Heart left ventricle (tissue), 13 donors: ENCODE data around the gene NPHS1.

Source experiments
- POLR2A ChIP-seq, 2 donors: fragments of 450-650 bp; IDR thresholded peaks; one replicate each; pipeline ENCODE4 v1.6.1; 2017; ENCODE audit warnings: antibody characterized with exemption in 2 of 2, mild to moderate bottlenecking in 2 of 2, moderate library complexity in 2 of 2
- TF ChIP-seq, protein P1 (sequence below), 12 donors: fragments of 200-600 bp; sonication (generic) in 4 of 12; IDR thresholded peaks; one replicate each; pipeline versions ENCODE4 v1.5.0 to v1.8.0; 2018 to 2022; ENCODE audit warnings: antibody characterized with exemption in 12 of 12, mild to moderate bottlenecking in 5 of 12
- donor health status: ischemic (EF 13 %, LVEDD 7.1; RV severe dilation, severe dysfunction).
- donor health status: DM: no; HTN: yes; CAD: no.
- donor health status: DM: no; HTN: no; CAD: no.
- donor health status: ischemic (EF 25% LVEDD 6.9; RV normal size, moderate dysfunction).
- donor health status: ischemic (EF 25% LVEDD 5.7; RV mildly dilated, moderate dysfunction).
- donor health status: ischemic (EF 35%, LVEDD 5.7; RV mildly dilated, moderate dysfunction).
- donor health status: nonischemic (EF 11% LVEDD 7.7; RV severe dilation, severe dysfunction).
- donor health status: DM: yes; HTN: yes; CAD: no.
- donor health status: PGD.
- donor health status: ischemic (EF 29% LVEDD 5.4; RV normal size, mild dysfunction).
- donor health status: nonischemic (EF 23%, LVEDD 6.1; RV moderate dilation, normal function).

DNA sequence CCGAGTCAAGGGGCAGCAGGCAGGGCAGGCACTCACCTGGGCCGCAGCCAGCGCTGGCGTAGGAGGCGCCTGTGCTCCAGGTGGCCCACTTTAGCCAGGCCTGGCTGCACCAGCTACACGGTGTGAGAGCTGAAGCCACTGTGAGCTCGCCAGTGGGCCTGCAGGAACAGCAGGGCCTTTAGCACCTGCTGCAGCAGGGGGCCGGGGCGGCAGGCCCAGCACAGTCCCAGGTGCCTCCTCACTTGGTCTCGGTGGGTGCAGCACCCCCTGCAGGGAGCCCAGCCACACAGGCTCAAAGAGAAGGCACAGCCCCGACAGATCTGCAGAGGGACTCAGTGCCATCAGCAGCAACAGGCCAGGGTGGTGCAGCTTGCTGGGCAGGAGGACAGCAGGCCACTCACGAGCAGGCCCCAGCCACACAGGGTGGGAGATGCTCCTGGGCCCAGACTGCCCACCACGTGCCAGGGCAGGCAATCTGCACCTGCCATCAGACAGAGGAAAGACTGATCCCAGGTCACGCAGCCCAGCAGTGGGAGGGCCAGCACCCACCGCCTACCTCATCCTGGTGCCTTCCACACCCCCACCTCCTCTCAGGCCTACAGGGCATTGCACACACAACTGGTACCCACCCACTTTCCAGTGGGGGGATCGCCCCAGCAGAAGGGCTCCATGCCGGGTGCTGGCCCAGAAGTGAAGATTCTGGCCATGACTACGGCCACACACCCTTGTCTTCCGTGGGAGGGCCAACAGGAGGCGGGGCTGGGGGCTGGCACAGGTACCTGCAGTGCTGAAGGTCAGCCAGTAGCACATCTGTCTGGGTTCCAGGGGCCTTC lies 61.1 kb downstream of the NPHS1 start:
- TF ChIP-seq, protein P1, sequence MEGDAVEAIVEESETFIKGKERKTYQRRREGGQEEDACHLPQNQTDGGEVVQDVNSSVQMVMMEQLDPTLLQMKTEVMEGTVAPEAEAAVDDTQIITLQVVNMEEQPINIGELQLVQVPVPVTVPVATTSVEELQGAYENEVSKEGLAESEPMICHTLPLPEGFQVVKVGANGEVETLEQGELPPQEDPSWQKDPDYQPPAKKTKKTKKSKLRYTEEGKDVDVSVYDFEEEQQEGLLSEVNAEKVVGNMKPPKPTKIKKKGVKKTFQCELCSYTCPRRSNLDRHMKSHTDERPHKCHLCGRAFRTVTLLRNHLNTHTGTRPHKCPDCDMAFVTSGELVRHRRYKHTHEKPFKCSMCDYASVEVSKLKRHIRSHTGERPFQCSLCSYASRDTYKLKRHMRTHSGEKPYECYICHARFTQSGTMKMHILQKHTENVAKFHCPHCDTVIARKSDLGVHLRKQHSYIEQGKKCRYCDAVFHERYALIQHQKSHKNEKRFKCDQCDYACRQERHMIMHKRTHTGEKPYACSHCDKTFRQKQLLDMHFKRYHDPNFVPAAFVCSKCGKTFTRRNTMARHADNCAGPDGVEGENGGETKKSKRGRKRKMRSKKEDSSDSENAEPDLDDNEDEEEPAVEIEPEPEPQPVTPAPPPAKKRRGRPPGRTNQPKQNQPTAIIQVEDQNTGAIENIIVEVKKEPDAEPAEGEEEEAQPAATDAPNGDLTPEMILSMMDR (IDR thresholded peaks at IDR 0.05): no peak
- no peak for TF ChIP-seq POLR2A (IDR thresholded peaks at IDR 0.05)
